GM04504 (cell line): ENCODE measurements around the gene RRP1.
"Not testable (repeated sequence)": the region's sequence is repeated elsewhere in the genome, so short reads cannot be mapped to it uniquely, and the experiment has no call there.

Source experiments
- DNase-seq: peaks from one replicate; pipeline ENCODE4 v3.0.0-alpha.2; 2012; ENCODE audit warnings: low read depth

The RRP1 gene

DNA sequence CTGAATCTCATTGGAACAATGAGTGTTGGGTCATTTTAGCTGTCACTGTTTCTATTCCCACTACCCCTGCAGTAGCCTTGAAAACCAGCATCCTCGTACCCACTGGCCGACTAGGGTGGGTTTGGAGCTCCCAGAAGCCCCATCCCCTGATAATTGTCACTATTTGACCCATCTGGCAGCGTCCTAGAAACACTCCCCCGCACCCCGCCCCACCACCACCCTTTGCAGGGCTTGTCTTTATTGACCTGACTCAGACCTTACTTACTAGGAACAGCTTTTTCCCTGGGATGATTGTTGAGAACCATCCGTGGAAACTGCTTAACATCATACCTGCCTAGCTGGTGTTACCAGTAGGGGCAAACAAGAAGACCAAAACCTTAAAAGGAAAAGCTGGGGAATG lies 47.2 kb downstream of the RRP1 start:
- no peak for DNase-seq

DNA sequence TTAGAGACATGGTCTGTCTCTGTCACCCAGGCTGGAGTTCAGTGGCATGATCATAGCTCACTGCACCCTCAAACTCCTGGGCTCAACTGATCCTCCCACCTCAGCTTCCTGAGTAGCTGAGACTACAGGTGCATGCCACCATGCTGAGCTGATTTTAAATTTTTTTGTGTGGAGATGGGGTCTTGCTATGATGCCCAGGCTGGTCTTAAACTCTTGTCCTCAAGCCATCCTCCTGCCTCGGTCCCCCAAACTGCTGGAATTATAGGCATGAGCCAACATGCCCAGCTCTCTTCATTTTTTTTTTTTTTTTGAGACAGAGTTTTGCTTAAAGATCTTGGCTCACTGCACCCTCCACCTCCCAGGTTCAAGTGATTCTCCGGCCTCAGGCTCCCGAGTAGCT lies 50.9 kb downstream of the RRP1 start:
- no peak for DNase-seq

DNA sequence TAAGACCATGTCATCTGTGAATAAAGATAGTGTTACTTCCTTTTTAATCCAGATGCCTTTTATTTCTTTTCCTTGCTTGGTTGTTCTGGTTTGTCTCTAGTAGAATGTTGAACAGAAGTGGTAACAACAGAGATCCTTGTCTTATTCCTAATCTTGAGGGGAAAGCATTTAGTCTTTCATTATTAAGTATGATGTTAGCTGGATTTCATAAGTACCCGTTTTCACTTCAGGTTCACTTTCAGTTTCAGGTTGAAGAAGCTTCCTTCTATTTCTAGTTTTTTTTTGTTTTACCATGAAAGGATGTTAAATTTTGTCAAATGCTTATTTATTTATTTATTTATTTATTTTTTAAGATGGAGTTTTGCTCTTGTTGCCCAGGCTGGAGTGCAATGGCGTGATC lies 53.4 kb downstream of the RRP1 start:
- no peak for DNase-seq

DNA sequence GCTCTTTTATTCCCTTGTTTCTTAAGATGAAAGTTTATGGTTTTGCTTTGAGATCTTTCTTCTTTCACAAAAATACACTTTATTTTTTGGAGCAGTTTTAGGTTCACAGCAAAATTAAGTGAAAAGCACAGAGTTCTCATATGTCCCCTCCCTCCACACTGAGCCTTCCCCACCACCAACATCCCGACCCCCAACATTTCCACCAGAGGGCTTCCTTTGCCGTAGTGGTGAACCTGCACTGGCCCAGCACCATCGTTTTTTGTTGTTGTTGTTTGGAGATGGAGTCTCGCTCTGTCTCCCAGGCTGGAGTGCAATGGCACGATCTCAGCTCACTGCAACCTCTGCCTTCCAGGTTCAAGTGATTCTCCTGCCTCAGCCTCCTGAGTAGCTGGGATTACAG lies 55.5 kb downstream of the RRP1 start:
- not testable (repeated sequence) for DNase-seq

DNA sequence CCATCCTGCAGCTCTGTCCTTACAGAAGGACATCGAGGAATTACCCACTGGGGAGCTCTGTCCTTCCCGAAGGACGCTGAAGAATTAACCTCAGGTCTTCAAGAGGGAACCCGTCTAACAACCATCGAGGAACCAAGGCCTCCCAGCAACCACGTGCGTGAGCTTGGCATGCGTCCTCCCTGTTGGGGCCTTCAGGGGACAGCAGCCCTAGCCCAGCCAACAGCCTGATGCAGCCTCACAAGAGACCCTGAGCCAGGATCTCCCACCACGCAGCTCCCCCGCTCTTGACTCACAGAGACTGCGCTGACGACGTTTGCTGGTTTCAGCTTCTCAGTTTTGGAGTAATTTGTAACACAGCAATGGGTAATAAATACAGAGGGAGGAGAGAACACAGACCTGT lies 56.0 kb downstream of the RRP1 start:
- no peak for DNase-seq

DNA sequence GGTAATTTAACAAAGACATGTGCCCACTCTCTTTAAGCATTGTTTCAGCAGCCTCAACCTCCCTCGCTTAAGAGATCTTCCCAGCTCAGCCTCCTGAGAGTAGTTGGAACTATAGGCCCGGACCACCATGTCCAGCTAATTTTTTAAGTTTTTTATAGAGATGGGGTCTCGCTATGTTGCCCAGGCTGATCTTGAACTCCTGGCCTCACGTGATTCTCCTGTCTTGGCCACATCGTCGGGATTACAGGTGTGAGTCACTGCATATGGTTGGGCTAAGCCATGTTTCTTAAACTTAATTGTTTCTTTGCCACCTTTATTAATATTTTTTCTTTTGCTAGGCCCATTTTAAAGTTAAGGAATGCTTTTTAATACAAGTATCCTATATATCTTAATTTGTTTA lies 57.1 kb downstream of the RRP1 start:
- no peak for DNase-seq

DNA sequence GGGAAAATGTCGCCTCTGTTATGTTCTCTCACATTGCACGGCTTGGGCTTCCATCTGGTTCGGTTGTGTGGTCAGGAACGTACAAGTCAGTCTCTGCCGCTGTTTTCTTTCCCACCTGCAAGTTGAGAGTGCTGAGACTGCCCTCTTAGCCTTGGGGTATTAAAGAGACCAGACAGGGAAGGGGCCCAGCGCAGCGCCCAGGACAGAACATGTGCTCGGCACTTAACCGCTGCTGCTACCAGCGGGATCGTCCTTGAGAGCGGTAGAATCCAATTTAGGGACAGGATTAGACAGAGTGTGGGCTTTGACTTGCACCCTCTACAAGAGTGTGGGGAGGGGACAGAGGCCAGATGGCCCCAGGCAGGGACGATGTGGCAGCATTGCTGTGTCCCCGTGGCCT lies 57.9 kb downstream of the RRP1 start:
- no peak for DNase-seq

DNA sequence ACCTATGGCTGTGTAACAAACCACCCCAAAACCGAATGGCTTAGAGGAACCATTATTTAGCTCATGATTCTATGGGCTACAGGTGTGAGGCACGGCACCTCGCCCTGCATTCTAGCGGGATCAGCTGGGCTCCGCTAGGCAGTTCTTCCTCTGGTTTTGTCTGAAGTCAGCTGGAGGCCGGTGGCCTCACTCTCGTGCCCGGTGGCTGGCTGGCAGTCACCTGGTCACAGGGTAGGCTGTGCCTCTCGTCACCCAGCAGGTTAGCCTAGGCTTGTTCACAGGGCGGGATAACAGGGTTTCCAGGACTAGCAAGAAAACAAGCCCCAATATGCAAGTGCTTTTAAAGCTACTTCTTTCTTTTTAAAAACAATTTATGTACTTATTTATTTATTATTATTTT lies 59.4 kb downstream of the RRP1 start:
- DNase-seq, result no peak

DNA sequence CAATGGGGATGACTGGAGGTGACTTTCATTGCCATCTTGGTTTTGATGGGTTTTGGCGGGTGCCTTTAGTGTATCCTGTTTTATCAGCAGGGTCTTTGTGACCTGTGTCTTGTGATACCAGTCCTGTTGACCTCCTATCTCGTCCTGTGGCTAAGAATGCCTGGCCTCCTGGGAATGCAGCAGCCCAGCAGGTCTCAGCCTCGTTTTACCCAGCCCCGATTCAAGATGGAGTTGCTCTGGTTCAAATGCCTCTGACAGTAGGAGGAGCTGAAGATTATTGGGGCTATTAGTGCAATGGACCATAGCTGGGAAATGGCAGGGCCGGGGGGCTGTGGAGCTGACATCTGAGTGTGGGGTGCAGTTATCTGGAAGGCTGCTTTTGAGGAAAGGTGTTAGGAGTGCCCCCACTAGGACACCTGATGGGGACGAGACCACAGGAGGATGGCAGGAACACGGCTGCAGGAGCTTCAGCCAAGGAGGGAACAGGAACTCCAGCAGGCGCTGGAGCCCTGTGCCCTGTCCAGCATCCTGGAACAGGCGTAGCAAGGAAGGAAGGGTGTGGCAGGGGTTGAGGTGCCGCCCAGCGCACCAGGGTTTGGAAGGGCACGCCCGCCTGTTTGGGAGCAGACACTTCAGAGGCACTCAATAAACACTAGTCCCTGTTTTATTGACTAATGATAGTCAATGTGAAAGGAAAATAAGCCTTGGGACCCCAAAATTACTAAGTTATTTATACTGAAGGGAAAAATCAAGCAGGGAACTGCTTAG lies 60.3 kb downstream of the RRP1 start:
- DNase-seq, result no peak

DNA sequence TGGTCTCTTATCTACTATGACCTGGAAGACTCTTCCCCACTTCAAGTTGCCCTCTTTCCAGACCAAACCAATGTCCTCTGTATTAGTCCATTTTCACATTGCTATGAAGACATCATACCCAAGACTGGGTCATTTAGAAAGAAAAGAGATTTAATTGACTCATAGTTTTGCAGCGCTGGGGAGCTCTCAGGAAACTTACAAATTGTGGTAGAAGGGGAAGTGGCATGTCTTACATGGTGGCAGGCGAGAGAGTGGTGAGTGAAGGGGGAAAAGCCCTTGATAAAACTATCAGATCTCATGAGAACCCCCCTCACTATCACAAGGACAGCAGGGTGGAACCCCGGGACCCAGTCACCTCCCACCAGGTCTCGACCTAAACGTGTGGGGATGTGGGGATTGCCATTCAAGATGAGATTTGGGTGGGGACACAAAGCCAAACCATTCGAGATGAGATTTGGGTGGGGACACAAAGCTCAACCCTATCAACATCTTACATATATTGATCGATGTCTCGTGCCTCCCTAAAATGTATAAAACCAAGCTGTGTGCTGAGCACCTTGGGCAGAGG lies 61.4 kb downstream of the RRP1 start:
- DNase-seq, result no peak

DNA sequence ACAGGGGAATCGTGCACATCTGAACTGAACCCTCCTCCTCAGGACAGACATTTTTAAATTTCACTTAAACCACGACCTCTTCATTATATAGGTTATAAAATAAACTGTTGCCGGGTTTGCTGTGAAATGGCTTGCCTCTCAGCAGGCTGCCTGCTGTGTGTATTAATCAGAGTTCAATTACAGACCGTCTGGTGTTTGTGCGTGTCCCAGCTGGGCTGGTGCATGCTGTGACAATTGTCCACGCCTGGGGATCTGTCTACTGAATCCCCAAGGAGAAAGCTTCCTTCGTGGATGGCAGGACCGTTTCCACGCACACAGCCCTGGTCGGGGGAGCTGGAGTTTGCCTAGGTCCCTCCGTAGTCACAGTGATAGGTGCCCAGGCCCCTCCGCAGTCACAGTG lies 62.2 kb downstream of the RRP1 start:
- DNase-seq, result no peak

DNA sequence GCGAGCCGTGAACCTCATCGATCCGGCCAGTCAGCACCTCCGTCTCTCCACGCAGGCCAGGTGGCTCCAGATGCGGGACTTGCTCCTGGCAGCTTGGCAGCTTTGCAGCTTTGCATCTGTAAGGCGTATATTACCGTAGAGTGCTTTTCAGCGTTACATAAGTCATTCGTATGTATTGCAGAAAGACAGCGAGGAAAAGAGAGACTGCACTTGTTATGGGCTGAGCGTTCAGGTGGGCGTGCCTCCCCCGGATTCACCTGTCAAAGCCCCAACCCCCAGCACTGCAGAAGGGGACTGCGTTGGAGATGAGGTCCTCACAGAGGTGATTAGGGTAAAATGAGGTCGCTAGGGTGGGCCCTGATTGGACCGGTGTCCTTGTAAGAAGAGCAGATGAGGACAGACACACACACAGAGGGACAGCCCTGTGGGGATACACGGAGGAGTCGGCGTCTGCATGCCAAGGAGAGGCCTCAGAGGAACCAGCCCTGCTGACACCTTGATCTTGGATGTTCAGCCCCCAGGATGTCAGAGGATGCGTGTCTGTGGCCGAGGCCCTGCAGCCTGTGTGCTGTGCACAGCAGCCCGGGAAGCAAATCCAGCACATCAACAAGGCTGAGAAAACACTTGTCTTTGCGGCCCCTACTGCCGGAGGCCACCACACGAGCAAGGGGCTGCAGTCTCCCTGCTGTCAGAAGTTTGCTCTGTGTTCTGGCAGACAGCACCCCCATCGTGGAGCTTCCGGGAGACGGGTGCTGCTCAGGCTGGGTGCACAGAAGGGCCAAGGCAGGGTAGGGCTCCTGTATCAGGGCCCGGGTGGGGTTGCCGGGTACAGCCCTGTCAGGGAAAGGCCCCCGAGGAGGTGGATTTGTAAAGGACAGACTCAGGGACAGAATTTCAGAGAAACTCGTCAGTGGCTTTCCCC lies 64.7 kb downstream of the RRP1 start:
- DNase-seq, result no peak
